ENCODE data around the gene GSK3A. TPM values are rescaled to one million over a fixed set of nuclear protein-coding genes. Genes with fewer than 3 reads are reported as not detected.

GSK3A gene
- total RNA-seq, 1 donor from 2014 or later: 12.4 TPM

DNA sequence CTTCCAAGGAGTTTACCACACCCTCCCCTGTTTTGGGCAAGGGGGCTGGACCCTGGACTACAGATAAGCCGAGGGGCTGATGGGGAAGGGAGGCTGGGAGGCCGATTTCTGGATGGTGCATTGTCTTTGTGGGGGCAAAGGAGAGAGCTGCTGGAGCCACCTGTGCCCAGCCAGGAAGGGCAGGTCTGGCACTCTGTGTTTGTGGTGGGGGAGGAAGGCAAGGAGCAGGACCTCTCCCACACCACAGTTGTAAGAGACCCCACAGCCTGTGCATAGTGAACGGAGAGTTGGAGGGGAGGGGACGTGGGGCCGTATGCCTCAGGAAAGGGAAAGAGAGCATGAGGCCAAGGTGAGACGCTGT, 43.6 kb upstream of the GSK3A start:
- TF ChIP-seq, protein P1, sequence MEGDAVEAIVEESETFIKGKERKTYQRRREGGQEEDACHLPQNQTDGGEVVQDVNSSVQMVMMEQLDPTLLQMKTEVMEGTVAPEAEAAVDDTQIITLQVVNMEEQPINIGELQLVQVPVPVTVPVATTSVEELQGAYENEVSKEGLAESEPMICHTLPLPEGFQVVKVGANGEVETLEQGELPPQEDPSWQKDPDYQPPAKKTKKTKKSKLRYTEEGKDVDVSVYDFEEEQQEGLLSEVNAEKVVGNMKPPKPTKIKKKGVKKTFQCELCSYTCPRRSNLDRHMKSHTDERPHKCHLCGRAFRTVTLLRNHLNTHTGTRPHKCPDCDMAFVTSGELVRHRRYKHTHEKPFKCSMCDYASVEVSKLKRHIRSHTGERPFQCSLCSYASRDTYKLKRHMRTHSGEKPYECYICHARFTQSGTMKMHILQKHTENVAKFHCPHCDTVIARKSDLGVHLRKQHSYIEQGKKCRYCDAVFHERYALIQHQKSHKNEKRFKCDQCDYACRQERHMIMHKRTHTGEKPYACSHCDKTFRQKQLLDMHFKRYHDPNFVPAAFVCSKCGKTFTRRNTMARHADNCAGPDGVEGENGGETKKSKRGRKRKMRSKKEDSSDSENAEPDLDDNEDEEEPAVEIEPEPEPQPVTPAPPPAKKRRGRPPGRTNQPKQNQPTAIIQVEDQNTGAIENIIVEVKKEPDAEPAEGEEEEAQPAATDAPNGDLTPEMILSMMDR (IDR thresholded peaks at IDR 0.05; ENCODE audit: insufficient read depth, low read length, severe bottlenecking): no peak
- Histone ChIP-seq H3K36me3 (ENCODE audit: control insufficient read depth, insufficient read depth, low read length) (peaks cover 35% of the 10 kb centered on the region), H3K4me3 (ENCODE audit: low read depth, low read length) (no peak overlapping the region), H3K27me3 (ENCODE audit: control insufficient read depth, insufficient read depth, low read length) (no peaks in the 10 kb centered on the region)
- no peak for DNase-seq (ENCODE audit: low read depth)
- FAIRE-seq: no peak

DNA sequence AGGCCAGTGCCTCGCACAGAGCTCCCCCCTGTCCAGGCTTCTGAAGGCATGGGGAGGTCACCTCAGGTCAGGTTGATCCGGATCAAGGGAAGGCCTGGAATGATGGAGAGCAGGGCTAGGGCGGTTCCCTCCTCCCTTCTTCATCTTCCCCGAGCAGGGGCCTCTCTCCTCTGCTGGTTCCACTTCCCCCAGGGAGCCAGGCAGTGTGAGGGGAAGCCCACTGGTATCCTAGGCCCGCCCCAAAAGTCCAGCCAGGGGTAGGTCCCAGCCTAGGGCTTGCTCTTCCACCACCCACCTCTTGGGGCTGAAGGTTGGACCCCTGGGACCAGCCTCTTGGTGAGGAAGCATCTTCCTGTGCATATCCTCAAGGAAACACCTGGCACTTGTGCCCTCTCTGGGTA, 43.1 kb upstream of the GSK3A start:
- Histone ChIP-seq H3K27me3 (ENCODE audit: control insufficient read depth, insufficient read depth, low read length) (no peaks in the 10 kb centered on the region), H3K4me3 (ENCODE audit: low read depth, low read length) (no peak overlapping the region), H3K36me3 (ENCODE audit: control insufficient read depth, insufficient read depth, low read length) (peaks cover 30% of the 10 kb centered on the region)
- no peak for DNase-seq (ENCODE audit: low read depth)
- FAIRE-seq: peak; percentile 66
- TF ChIP-seq, protein P1 (IDR thresholded peaks at IDR 0.05; ENCODE audit: insufficient read depth, low read length, severe bottlenecking): no peak

DNA sequence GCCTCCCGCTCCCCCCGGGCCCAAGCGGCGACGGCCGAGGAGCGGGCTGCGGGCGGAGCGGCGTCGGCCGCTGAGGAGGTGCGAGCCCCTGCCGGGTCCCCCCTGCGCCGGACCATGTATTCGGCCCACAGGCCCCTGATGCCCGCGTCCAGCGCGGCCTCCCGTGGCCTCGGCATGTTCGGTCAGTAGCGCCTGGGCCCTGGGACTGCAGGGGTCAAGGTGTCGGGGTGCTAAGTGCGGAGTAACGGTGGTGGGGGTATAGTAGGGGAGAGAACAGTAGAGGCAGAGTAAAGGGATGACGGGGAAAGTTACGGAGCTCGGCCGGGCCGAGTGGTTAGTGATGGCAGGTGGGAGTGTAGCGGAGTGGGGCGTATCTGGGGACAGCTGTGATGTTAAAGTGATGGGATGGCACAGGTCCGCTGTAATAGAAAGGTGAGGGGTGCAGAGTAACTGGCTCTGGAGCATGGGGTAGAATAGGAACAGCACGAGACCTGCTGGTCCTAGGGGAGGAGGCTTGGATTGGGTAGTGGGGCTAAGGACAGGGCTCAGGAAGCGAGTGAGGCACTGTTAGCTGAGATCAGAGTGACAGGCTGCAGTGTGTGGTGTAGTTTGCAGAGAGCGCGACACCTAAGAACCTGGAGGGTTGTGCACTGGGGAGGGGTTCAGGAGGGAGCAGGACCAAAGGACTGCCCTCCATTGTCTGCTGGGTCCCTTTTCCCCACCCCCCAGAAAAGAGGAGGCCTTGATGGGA, 42.4 kb upstream of the GSK3A start:
- TF ChIP-seq, protein P1 (IDR thresholded peaks at IDR 0.05; ENCODE audit: insufficient read depth, low read length, severe bottlenecking): no peak
- FAIRE-seq: no peak
- H3K36me3 ChIP-seq (ENCODE audit: control insufficient read depth, insufficient read depth, low read length): peaks cover 24% of the 10 kb centered on the region
- no peaks in the 10 kb centered on the region for H3K27me3 ChIP-seq (ENCODE audit: control insufficient read depth, insufficient read depth, low read length)
- no peak for DNase-seq (ENCODE audit: low read depth)
- H3K4me3 ChIP-seq (ENCODE audit: low read depth, low read length): peak overlapping the region; percentile 45

DNA sequence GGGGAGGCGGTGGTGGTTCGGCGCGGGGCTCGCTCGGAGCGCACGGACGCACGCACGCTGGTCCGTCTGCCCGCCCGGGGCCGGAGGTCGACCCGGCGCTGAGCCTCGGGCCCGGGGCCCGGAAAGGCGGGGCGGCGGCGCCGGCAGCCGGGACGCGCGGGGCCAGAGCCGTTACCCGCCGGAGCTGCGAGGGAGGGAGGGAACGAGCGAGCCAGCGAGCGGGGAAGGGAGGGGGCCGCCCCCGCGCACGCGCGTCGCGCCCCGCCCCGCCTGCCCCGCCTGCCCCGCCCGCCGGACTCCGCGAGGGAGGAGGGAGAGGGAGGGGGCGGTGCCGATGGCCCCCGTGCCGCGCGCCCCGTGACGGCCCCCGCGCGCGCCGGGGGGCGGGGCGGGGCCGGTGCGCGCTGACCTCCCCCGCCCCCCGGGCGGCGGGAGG, 41.7 kb upstream of the GSK3A start:
- FAIRE-seq (no peak), DNase-seq (ENCODE audit: low read depth) (no peak)
- Histone ChIP-seq H3K4me3 (ENCODE audit: low read depth, low read length) (peak overlapping the region; percentile 45), H3K27me3 (ENCODE audit: control insufficient read depth, insufficient read depth, low read length) (no peaks in the 10 kb centered on the region), H3K36me3 (ENCODE audit: control insufficient read depth, insufficient read depth, low read length) (peaks cover 20% of the 10 kb centered on the region)
- TF ChIP-seq, protein P1 (IDR thresholded peaks at IDR 0.05; ENCODE audit: insufficient read depth, low read length, severe bottlenecking): no peak

DNA sequence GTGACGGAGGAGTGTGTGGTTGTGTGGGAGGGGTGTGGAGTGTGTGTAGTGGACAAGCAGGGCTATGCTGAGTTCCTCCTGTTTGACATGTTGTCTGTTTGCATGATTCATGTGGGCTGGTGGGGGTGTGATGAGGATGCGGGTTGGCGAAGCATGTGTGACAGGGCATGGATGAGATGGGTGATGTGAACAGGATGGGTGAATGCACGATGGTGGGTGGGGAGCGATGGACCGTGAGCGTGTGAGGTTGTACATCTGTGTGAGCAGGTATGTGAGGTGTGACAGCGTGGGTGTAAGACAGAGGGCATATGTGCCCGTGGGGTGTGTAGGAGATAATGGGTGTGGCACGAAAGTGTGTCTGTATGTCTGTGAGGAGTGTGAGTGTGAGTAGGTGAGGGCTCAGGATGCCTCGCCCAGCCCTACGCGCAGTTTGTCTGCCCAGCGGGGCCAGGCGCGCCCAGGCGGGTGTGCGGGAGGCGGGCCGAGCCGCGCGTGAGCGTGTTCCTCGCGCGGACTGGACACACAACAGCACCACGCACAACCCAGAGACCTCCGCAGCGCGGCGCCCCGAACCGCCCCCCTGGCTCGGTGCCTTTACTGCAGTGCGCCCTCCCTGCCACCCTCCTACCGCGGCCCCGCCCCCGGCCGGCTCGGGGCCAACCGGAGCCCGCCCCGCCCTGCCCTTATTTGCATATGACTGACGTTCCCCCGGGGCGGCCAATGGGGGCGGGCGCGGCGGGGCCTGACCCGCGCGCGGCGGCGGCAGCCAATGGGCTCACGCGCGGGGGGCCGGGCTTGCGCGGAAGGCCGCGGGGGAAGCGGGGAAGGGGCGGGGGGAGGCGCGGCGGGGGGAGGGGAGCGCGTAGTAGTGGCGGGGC, 41.0 kb upstream of the GSK3A start:
- Histone ChIP-seq H3K36me3 (ENCODE audit: control insufficient read depth, insufficient read depth, low read length) (peaks cover 16% of the 10 kb centered on the region), H3K27me3 (ENCODE audit: control insufficient read depth, insufficient read depth, low read length) (no peaks in the 10 kb centered on the region), H3K4me3 (ENCODE audit: low read depth, low read length) (peak overlapping the region; percentile 45)
- FAIRE-seq (peak; percentile 98), DNase-seq (ENCODE audit: low read depth) (peak; percentile 93)
- TF ChIP-seq, protein P1 (IDR thresholded peaks at IDR 0.05; ENCODE audit: insufficient read depth, low read length, severe bottlenecking): no peak
